Mesendoderm (in vitro differentiated cells): Measurements from ENCODE around the gene SF3A1.

ENCODE experiments used
- DNase-seq: peaks from one replicate; pipeline ENCODE4 v3.0.0; 2013
- H2AK5ac ChIP-seq: 2 replicates; pipeline ENCODE4 v1.6.1; 2013; ENCODE audit warnings: low read length, inconsistent platforms
- H2BK120ac ChIP-seq: 2 replicates; pipeline ENCODE4 v1.6.1; 2013; ENCODE audit warnings: low read depth, mild to moderate bottlenecking, low read length, moderate library complexity, mixed read lengths
- H2BK15ac ChIP-seq: replicated peaks from 2 replicates; pipeline ENCODE4 v1.6.1; 2013; ENCODE audit warnings: low read depth, mild to moderate bottlenecking, moderate library complexity
- H2BK5ac ChIP-seq: 2 replicates; pipeline ENCODE4 v1.6.1; 2013; ENCODE audit warnings: low read length, inconsistent platforms
- H3K18ac ChIP-seq: 2 replicates; pipeline ENCODE4 v1.6.1; 2013; ENCODE audit warnings: mild to moderate bottlenecking, low read length, mixed read lengths
- H3K23ac ChIP-seq: one replicate; pipeline ENCODE4 v1.6.1; 2013; ENCODE audit warnings: low read length
- H3K27ac ChIP-seq: 2 replicates; pipeline ENCODE4 v1.5.1; 2013; ENCODE audit warnings: low read depth, mild to moderate bottlenecking, inconsistent platforms, low read length, moderate library complexity
- H3K27me3 ChIP-seq: 2 replicates; pipeline ENCODE4 v1.6.1; 2013; ENCODE audit warnings: low read length, control low read depth, mild to moderate bottlenecking, inconsistent platforms; ENCODE audit not compliant: insufficient read depth, poor library complexity
- H3K36me3 ChIP-seq: 2 replicates; pipeline ENCODE4 v1.6.1; 2013; ENCODE audit warnings: low read length, inconsistent platforms; ENCODE audit not compliant: control insufficient read depth, insufficient read depth
- H3K4ac ChIP-seq: one replicate; pipeline ENCODE4 v1.6.1; 2013; ENCODE audit warnings: low read depth, mild to moderate bottlenecking, low read length, moderate library complexity
- H3K4me1 ChIP-seq: 2 replicates; pipeline ENCODE4 v1.6.1; 2013; ENCODE audit warnings: low read depth, low read length, inconsistent platforms; ENCODE audit not compliant: control insufficient read depth
- H3K4me2 ChIP-seq: 2 replicates; pipeline ENCODE4 v1.6.1; 2013; ENCODE audit warnings: low read length
- H3K4me3 ChIP-seq: 2 replicates; pipeline ENCODE4 v1.5.1; 2013; ENCODE audit warnings: mild to moderate bottlenecking, low read length
- H3K56ac ChIP-seq: one replicate; pipeline ENCODE4 v1.6.1; 2013; ENCODE audit warnings: low read length
- H3K79me1 ChIP-seq: 2 replicates; pipeline ENCODE4 v1.6.1; 2013; ENCODE audit warnings: low read length, inconsistent platforms
- H3K79me2 ChIP-seq: 2 replicates; pipeline ENCODE4 v1.6.1; 2013; ENCODE audit warnings: mild to moderate bottlenecking, low read length; ENCODE audit not compliant: control insufficient read depth, insufficient read depth
- H3K9ac ChIP-seq: 2 replicates; pipeline ENCODE4 v1.6.1; 2013; ENCODE audit warnings: low read length, inconsistent platforms
- H4K5ac ChIP-seq: one replicate; pipeline ENCODE4 v1.6.1; 2013; ENCODE audit warnings: low read length
- H4K8ac ChIP-seq: one replicate; pipeline ENCODE4 v1.6.1; 2013; ENCODE audit warnings: low read depth, mild to moderate bottlenecking, control low read depth, low read length, moderate library complexity
- WGBS: extraction: QIAGEN DNeasy Blood & Tissue Kit; methylation state at CpG from one replicate; pipeline ENCODE4 v1.1.7; 2013; ENCODE audit warnings: low lambda C conversion rate, missing lambda C conversion rate; ENCODE audit not compliant: insufficient coverage; ENCODE audit errors: extremely low coverage; 5-methylcytosine and 5-hydroxymethylcytosine counted together

The SF3A1 gene

GRCh38 chr22:30313527-30314363, 42.9 kb downstream of the SF3A1 start:
- H3K27ac ChIP-seq, result no peak overlapping the region
- no CpG with 5 or more reads among the region's 8 CpGs for WGBS

GRCh38 chr22:30312053-30312452, 44.6 kb downstream of the SF3A1 start:
- no peak for DNase-seq
- H3K27me3 ChIP-seq, result no peaks in the 10 kb centered on the region
- no peak overlapping the region for H3K18ac ChIP-seq
- no peak overlapping the region for H3K23ac ChIP-seq
- no peak overlapping the region for H3K4ac ChIP-seq
- peaks cover 3% of the 10 kb centered on the region for H3K4me1 ChIP-seq
- H3K56ac ChIP-seq, result no peak overlapping the region
- no peak overlapping the region for H3K9ac ChIP-seq
- no peak overlapping the region for H3K4me2 ChIP-seq
- no peak overlapping the region for H3K27ac ChIP-seq
- no peaks in the 10 kb centered on the region for H3K36me3 ChIP-seq
- no peak overlapping the region for H4K5ac ChIP-seq
- no peaks in the 10 kb centered on the region for H3K79me2 ChIP-seq
- H2BK15ac ChIP-seq, result no peak overlapping the region
- H2BK120ac ChIP-seq, result no peak overlapping the region
- H4K8ac ChIP-seq, result no peak overlapping the region
- H2BK5ac ChIP-seq, result no peak overlapping the region
- no peak overlapping the region for H2AK5ac ChIP-seq
- H3K79me1 ChIP-seq, result no peaks in the 10 kb centered on the region
- H3K4me3 ChIP-seq, result no peak overlapping the region
- no CpG with 5 or more reads among the region's 6 CpGs for WGBS

More at GRCh38 chr22:30313527-30314363, 42.9 kb downstream of the SF3A1 start:
- no peak for DNase-seq
- no peak overlapping the region for H3K9ac ChIP-seq
- no peak overlapping the region for H3K23ac ChIP-seq
- H4K8ac ChIP-seq, result no peak overlapping the region
- H3K56ac ChIP-seq, result no peak overlapping the region
- no peak overlapping the region for H2BK15ac ChIP-seq
- H2BK120ac ChIP-seq, result no peak overlapping the region
- no peak overlapping the region for H3K4me2 ChIP-seq
- H2BK5ac ChIP-seq, result no peak overlapping the region
- no peaks in the 10 kb centered on the region for H3K36me3 ChIP-seq
- H3K79me1 ChIP-seq, result no peaks in the 10 kb centered on the region
- H3K27me3 ChIP-seq, result no peaks in the 10 kb centered on the region
- peaks cover 3% of the 10 kb centered on the region for H3K4me1 ChIP-seq
- no peak overlapping the region for H4K5ac ChIP-seq
- H3K18ac ChIP-seq, result no peak overlapping the region
- H3K4me3 ChIP-seq, result no peak overlapping the region
- no peaks in the 10 kb centered on the region for H3K79me2 ChIP-seq
- no peak overlapping the region for H3K4ac ChIP-seq
- no peak overlapping the region for H2AK5ac ChIP-seq

- Histone ChIP-seq H4K5ac (no peak overlapping the region), H3K79me1 (no peaks in the 10 kb centered on the region), H3K27me3 (no peaks in the 10 kb centered on the region), H3K4ac (no peak overlapping the region), H3K4me1 (peaks cover 3% of the 10 kb centered on the region), H2BK120ac (no peak overlapping the region), H2BK5ac (no peak overlapping the region), H3K4me3 (no peak overlapping the region), H3K4me2 (no peak overlapping the region), H3K23ac (no peak overlapping the region), H2AK5ac (no peak overlapping the region), H4K8ac (no peak overlapping the region), H3K27ac (no peak overlapping the region), H3K56ac (no peak overlapping the region), H3K36me3 (no peaks in the 10 kb centered on the region), H3K79me2 (no peaks in the 10 kb centered on the region), H2BK15ac (no peak overlapping the region), H3K9ac (no peak overlapping the region), H3K18ac (no peak overlapping the region)
- no peak for DNase-seq
- WGBS, result no CpG with 5 or more reads among the region's 8 CpGs
Measured at GRCh38 chr22:30310881-30311771, 45.6 kb downstream of the SF3A1 start.

- no peak for DNase-seq
- H3K36me3 ChIP-seq, result no peaks in the 10 kb centered on the region
- H3K4me2 ChIP-seq, result no peak overlapping the region
- no peak overlapping the region for H3K23ac ChIP-seq
- no peak overlapping the region for H3K4me3 ChIP-seq
- H2AK5ac ChIP-seq, result no peak overlapping the region
- H4K5ac ChIP-seq, result no peak overlapping the region
- no peak overlapping the region for H3K27ac ChIP-seq
- H3K18ac ChIP-seq, result no peak overlapping the region
- H3K56ac ChIP-seq, result no peak overlapping the region
- no peak overlapping the region for H2BK120ac ChIP-seq
- H3K9ac ChIP-seq, result no peak overlapping the region
- H2BK5ac ChIP-seq, result no peak overlapping the region
- H3K27me3 ChIP-seq, result no peaks in the 10 kb centered on the region
- no peaks in the 10 kb centered on the region for H3K79me2 ChIP-seq
- H3K4me1 ChIP-seq, result peaks cover 3% of the 10 kb centered on the region
- no peaks in the 10 kb centered on the region for H3K79me1 ChIP-seq
- no peak overlapping the region for H4K8ac ChIP-seq
- no peak overlapping the region for H3K4ac ChIP-seq
- no CpG with 5 or more reads among the region's 7 CpGs for WGBS
- H2BK15ac ChIP-seq, result no peak overlapping the region
Measured at GRCh38 chr22:30309951-30310741, 46.5 kb downstream of the SF3A1 start.

GRCh38 chr22:30308518-30309230, 48.0 kb downstream of the SF3A1 start:
- Histone ChIP-seq H3K56ac (no peak overlapping the region), H3K79me2 (no peaks in the 10 kb centered on the region), H3K27ac (no peak overlapping the region), H3K9ac (no peak overlapping the region), H3K23ac (no peak overlapping the region), H4K8ac (no peak overlapping the region), H3K4me1 (peaks cover 3% of the 10 kb centered on the region), H2BK120ac (no peak overlapping the region), H3K4me2 (no peak overlapping the region), H3K18ac (no peak overlapping the region), H3K4ac (no peak overlapping the region), H3K4me3 (no peak overlapping the region), H4K5ac (no peak overlapping the region), H2BK15ac (no peak overlapping the region), H3K27me3 (no peaks in the 10 kb centered on the region), H3K36me3 (no peaks in the 10 kb centered on the region), H2BK5ac (no peak overlapping the region), H2AK5ac (no peak overlapping the region), H3K79me1 (no peaks in the 10 kb centered on the region)
- no CpG with 5 or more reads among the region's 5 CpGs for WGBS
- DNase-seq, result no peak
